ENCODE results near the gene CPNE1.

CPNE1 gene

DNA sequence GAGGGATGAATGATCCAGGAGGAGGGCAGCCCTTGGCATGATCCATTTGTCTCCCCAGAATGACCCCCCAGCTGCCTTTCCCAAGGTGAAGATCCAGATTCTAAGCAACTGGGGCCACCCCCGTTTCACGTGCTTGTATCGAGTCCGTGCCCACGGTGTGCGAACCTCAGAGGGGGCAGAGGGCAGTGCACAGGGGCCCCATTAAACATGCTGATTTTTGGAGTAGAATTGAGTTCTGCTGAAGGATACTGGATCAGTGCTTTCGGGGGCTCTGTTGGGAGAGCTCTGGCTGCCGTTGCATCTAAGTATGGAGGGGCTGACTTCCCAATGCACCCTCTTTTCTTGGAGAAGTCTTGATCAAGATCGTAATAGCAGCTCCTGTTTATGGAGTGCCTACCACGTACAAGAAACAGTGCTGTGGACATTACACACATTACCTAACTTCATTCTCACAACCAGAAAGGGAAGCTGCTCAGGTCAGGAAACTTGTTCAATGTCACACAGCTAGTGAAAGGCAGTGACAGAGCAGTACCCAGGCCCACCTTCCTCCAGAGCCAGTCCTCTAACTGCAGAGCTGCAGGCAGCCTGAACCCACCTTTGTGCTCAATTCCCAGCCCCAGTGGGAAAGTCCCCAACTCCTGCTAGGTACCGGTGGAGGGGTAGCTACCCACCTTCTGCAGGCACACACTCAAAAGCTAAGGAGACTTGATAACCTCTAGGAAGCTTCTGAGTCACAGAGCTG, 43.7 kb downstream of the CPNE1 start:
- Mint-ChIP-seq H3K4me1 (peaks cover 18% of the 10 kb centered on the region), H3K4me3 (peak overlapping the region in 1 of 3 experiments; percentile 21), H3K36me3 (ENCODE audit: low read depth) (peaks cover 14% of the 10 kb centered on the region), H3K27ac (no peak overlapping the region), H3K9me3 (no peaks in the 10 kb centered on the region), H3K27me3 (ENCODE audit: low read depth) (peaks cover 34% of the 10 kb centered on the region)
- TF ChIP-seq, protein P1, sequence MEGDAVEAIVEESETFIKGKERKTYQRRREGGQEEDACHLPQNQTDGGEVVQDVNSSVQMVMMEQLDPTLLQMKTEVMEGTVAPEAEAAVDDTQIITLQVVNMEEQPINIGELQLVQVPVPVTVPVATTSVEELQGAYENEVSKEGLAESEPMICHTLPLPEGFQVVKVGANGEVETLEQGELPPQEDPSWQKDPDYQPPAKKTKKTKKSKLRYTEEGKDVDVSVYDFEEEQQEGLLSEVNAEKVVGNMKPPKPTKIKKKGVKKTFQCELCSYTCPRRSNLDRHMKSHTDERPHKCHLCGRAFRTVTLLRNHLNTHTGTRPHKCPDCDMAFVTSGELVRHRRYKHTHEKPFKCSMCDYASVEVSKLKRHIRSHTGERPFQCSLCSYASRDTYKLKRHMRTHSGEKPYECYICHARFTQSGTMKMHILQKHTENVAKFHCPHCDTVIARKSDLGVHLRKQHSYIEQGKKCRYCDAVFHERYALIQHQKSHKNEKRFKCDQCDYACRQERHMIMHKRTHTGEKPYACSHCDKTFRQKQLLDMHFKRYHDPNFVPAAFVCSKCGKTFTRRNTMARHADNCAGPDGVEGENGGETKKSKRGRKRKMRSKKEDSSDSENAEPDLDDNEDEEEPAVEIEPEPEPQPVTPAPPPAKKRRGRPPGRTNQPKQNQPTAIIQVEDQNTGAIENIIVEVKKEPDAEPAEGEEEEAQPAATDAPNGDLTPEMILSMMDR (IDR thresholded peaks at IDR 0.05; ENCODE audit: unreplicated experiment in 3 of 3), result no peak

DNA sequence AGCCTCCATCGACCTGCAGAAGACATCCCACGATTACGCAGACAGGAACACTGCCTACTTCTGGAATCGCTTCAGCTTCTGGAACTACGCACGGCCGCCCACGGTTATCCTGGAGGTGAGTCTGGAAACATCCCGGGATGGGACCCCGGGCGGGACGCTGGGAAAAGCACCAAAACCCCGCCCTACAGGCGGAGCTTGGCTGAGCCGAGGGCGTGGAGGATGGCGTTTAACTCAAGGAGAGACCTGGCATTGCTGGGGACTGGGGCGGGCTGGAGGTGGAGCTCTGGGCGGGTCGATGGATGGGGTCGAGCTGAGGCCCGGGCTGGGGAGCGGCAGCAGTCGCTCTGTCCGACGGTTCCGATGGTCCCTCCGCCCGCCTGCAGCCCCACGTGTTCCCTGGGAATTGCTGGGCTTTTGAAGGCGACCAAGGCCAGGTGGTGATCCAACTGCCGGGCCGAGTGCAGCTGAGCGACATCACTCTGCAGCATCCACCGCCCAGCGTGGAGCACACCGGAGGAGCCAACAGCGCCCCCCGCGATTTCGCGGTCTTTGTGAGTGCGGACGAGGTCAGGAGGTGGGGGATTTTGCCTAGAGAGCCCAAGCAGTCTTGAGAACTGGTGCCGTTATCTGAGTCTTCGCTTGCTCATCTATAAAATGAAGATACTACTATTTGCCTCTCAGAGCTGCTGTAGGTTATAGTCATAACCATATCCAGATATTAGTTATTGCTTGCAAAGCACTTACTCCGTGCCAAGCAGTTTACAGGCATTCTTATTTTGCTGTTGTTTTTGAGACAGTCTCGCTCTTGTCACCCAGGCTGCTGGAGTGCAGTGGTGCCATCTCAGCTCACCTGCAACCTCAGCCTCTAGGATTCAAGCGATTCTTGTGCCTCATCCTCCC, 45.3 kb downstream of the CPNE1 start:
- Mint-ChIP-seq H3K9me3 (no peaks in the 10 kb centered on the region), H3K27me3 (ENCODE audit: low read depth) (peaks cover 36% of the 10 kb centered on the region), H3K4me1 (peaks cover 18% of the 10 kb centered on the region), H3K27ac (no peak overlapping the region), H3K36me3 (ENCODE audit: low read depth) (peaks cover 5% of the 10 kb centered on the region), H3K4me3 (peak overlapping the region; percentile 85 to 87 (median 87))
- TF ChIP-seq, protein P1 (IDR thresholded peaks at IDR 0.05; ENCODE audit: unreplicated experiment in 3 of 3), result peak; percentile 2 to 52 (median 21)

GRCh38 chr20:35618263-35619131, 46.2 kb downstream of the CPNE1 start:
- no peaks in the 10 kb centered on the region for H3K9me3 Mint-ChIP-seq
- peaks cover 42% of the 10 kb centered on the region for H3K27me3 Mint-ChIP-seq (ENCODE audit: low read depth)
- peak overlapping the region; percentile 85 to 87 (median 87) for H3K4me3 Mint-ChIP-seq
- peaks cover 5% of the 10 kb centered on the region for H3K36me3 Mint-ChIP-seq (ENCODE audit: low read depth)
- H3K4me1 Mint-ChIP-seq, result peaks cover 18% of the 10 kb centered on the region
- TF ChIP-seq, protein P1 (IDR thresholded peaks at IDR 0.05; ENCODE audit: unreplicated experiment in 3 of 3), result no peak
- peak overlapping the region; percentile 43 to 57 (median 44) for H3K27ac Mint-ChIP-seq

GRCh38 chr20:35617397-35618262, 47.1 kb downstream of the CPNE1 start:
- Mint-ChIP-seq H3K27ac (peak overlapping the region; percentile 43 to 57 (median 44)), H3K27me3 (ENCODE audit: low read depth) (peaks cover 42% of the 10 kb centered on the region), H3K4me1 (peaks cover 18% of the 10 kb centered on the region), H3K4me3 (peak overlapping the region; percentile 85 to 87 (median 87)), H3K9me3 (no peaks in the 10 kb centered on the region), H3K36me3 (ENCODE audit: low read depth) (peaks cover 5% of the 10 kb centered on the region)
- TF ChIP-seq, protein P1 (IDR thresholded peaks at IDR 0.05; ENCODE audit: unreplicated experiment in 3 of 3), result peak; percentile 19 to 27 (median 25)
